NCI-H1930 (cell line): ENCODE data around the gene FOSL2.

Experiments
- DNase-seq, 2 experiments: peaks; one replicate each; lab custom pipeline; 2025; lab: John Stamatoyannopoulos, UW

Gene FOSL2

GRCh38 chr2:28432362-28432761 lies 39.7 kb downstream of the FOSL2 start:
- DNase-seq, result no peak

GRCh38 chr2:28433215-28433614 lies 40.6 kb downstream of the FOSL2 start:
- no peak for DNase-seq

- no peak for DNase-seq
Measured at GRCh38 chr2:28433935-28434599, 41.4 kb downstream of the FOSL2 start.

GRCh38 chr2:28434600-28434989 lies 41.9 kb downstream of the FOSL2 start:
- DNase-seq, result no peak

- no peak for DNase-seq
Measured at GRCh38 chr2:28435241-28435640, 42.6 kb downstream of the FOSL2 start.

GRCh38 chr2:28435814-28436351 lies 43.2 kb downstream of the FOSL2 start:
- DNase-seq, result no peak

- DNase-seq, result no peak
Measured at GRCh38 chr2:28436525-28437051, 43.9 kb downstream of the FOSL2 start.

GRCh38 chr2:28437149-28437835 lies 44.6 kb downstream of the FOSL2 start:
- DNase-seq, result no peak

- no peak for DNase-seq
Measured at GRCh38 chr2:28437918-28438317, 45.3 kb downstream of the FOSL2 start.

- DNase-seq, result no peak
Measured at GRCh38 chr2:28438532-28439063, 45.9 kb downstream of the FOSL2 start.

GRCh38 chr2:28439127-28439526 lies 46.5 kb downstream of the FOSL2 start:
- DNase-seq, result no peak

GRCh38 chr2:28439763-28440162 lies 47.1 kb downstream of the FOSL2 start:
- DNase-seq, result no peak

- no peak for DNase-seq
Measured at GRCh38 chr2:28442328-28442727, 49.7 kb downstream of the FOSL2 start.

- DNase-seq, result no peak
Measured at GRCh38 chr2:28444956-28445355, 52.3 kb downstream of the FOSL2 start.

- DNase-seq, result no peak
Measured at GRCh38 chr2:28445448-28446258, 53.0 kb downstream of the FOSL2 start.

GRCh38 chr2:28446531-28446930 lies 53.9 kb downstream of the FOSL2 start:
- DNase-seq, result no peak

- no peak for DNase-seq
Measured at GRCh38 chr2:28447086-28447485, 54.4 kb downstream of the FOSL2 start.

- DNase-seq, result no peak
Measured at GRCh38 chr2:28447943-28448792, 55.5 kb downstream of the FOSL2 start.

- DNase-seq, result no peak
Measured at GRCh38 chr2:28448793-28449100, 56.1 kb downstream of the FOSL2 start.

- no peak for DNase-seq
Measured at GRCh38 chr2:28449126-28449487, 56.4 kb downstream of the FOSL2 start.
